Astrocyte (in vitro differentiated cells and primary cell): ENCODE measurements around the gene MYO1G. TPM values are rescaled to one million over a fixed set of nuclear protein-coding genes. Genes with fewer than 3 reads are reported as not detected.
A peak's percentile ranks its signal among the peaks of the same experiment; 100 is the strongest.
"Not testable (repeated sequence)": the region's sequence is repeated elsewhere in the genome, so short reads cannot be mapped to it uniquely, and the experiment has no call there.

Experiments used
- DNase-seq: peaks from one replicate; pipeline ENCODE4 v3.0.0-alpha.2; 2010; ENCODE audit warnings: low read depth
- FAIRE-seq: peaks from 2 replicates; lab custom pipeline; 2011; peaks lifted over from hg19 to GRCh38; lab: Jason Lieb, UNC
- H2AFZ ChIP-seq: 2 replicates; pipeline ENCODE4 v1.6.0; 2012; ENCODE audit warnings: low read depth, low read length, inconsistent platforms
- H3K27ac ChIP-seq: 2 replicates; pipeline ENCODE4 v1.5.1; 2011; ENCODE audit warnings: low read depth, low read length, inconsistent platforms
- H3K27me3 ChIP-seq: 2 replicates; pipeline ENCODE4 v1.6.0; 2011; ENCODE audit warnings: low read length, inconsistent platforms; ENCODE audit not compliant: insufficient read depth
- H3K36me3 ChIP-seq: 2 replicates; pipeline ENCODE4 v1.5.1; 2011; ENCODE audit warnings: low read length, inconsistent platforms; ENCODE audit not compliant: insufficient read depth
- H3K4me1 ChIP-seq: 2 replicates; pipeline ENCODE4 v1.5.1; 2011; ENCODE audit warnings: low read length, inconsistent platforms; ENCODE audit not compliant: insufficient read depth
- H3K4me2 ChIP-seq: 2 replicates; pipeline ENCODE4 v1.6.0; 2012; ENCODE audit warnings: low read length, inconsistent platforms
- H3K4me3 ChIP-seq: 2 replicates; pipeline ENCODE4 v1.5.1; 2011; ENCODE audit warnings: low read depth, mild to moderate bottlenecking, low read length, inconsistent platforms; ENCODE audit not compliant: insufficient read depth
- H3K79me2 ChIP-seq: 2 replicates; pipeline ENCODE4 v1.6.0; 2012; ENCODE audit warnings: mild to moderate bottlenecking, low read length, inconsistent platforms; ENCODE audit not compliant: insufficient read depth
- H3K9ac ChIP-seq: 2 replicates; pipeline ENCODE4 v1.6.0; 2012; ENCODE audit warnings: mild to moderate bottlenecking, low read length, inconsistent platforms
- H3K9me3 ChIP-seq: 2 replicates; pipeline ENCODE4 v1.5.1; 2012; ENCODE audit warnings: low read depth, mild to moderate bottlenecking, low read length, inconsistent platforms; ENCODE audit not compliant: insufficient read depth
- H4K20me1 ChIP-seq: 2 replicates; pipeline ENCODE4 v1.6.0; 2012; ENCODE audit warnings: low read length, inconsistent platforms; ENCODE audit not compliant: insufficient read depth
- H3K27ac Mint-ChIP-seq: one replicate; pipeline ENCODE4 v1.8.0; 2021; ENCODE audit warnings: mild to moderate bottlenecking, mixed read lengths; ENCODE audit not compliant: unreplicated experiment
- H3K27me3 Mint-ChIP-seq: one replicate; pipeline ENCODE4 v1.8.0; 2021; ENCODE audit warnings: low read depth, mixed read lengths; ENCODE audit not compliant: unreplicated experiment
- H3K36me3 Mint-ChIP-seq: one replicate; pipeline ENCODE4 v1.8.0; 2021; ENCODE audit warnings: low read depth, mixed read lengths; ENCODE audit not compliant: unreplicated experiment
- H3K4me1 Mint-ChIP-seq: one replicate; pipeline ENCODE4 v1.8.0; 2021; ENCODE audit warnings: low read depth, mixed read lengths; ENCODE audit not compliant: unreplicated experiment
- H3K4me3 Mint-ChIP-seq: one replicate; pipeline ENCODE4 v1.8.0; 2021; ENCODE audit warnings: mild to moderate bottlenecking, moderate library complexity, mixed read lengths; ENCODE audit not compliant: unreplicated experiment
- H3K9me3 Mint-ChIP-seq: one replicate; pipeline ENCODE4 v1.8.0; 2021; ENCODE audit warnings: mild to moderate bottlenecking, mixed read lengths; ENCODE audit not compliant: unreplicated experiment
- EZH2 ChIP-seq: IDR thresholded peaks from 2 replicates; pipeline ENCODE4 v1.6.1; 2012; ENCODE audit warnings: mild to moderate bottlenecking, low read length, inconsistent platforms; ENCODE audit not compliant: insufficient read depth
- total RNA-seq: library from RNA; stranded (reverse); gene quantifications from 2 replicates; pipeline ENCODE4 v1.2.1, GENCODE V29; 2021
- TF ChIP-seq, protein P1 (sequence below): IDR thresholded peaks from 2 replicates; pipeline ENCODE4 v1.5.1; 2011; ENCODE audit warnings: low read depth, mild to moderate bottlenecking, inconsistent platforms, low read length, moderate library complexity; ENCODE audit not compliant: insufficient read depth

Gene MYO1G
- total RNA-seq, 1 donor from 2014 or later, result 0.11 TPM

DNA sequence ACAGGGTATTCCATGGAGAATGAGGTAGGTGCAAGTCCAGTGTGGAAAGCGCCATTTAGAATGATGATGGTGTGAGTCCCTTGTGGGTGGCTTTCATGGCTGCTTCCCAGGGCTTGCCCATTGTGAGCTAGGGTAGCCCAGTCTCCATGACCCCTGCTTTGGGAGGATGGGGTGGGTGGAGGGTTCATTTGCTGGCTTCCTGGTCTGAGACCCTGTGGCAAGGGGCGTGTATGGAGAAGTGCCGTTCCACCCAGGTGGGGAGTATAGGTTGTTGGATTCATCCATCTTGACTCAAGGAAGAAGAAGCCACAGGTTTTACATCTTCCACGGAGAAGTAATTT, 48.9 kb upstream of the MYO1G start:
- Histone ChIP-seq H3K4me1 (peaks cover 11% of the 10 kb centered on the region), H4K20me1 (peaks cover 81% of the 10 kb centered on the region), H3K27me3 (no peaks in the 10 kb centered on the region), H3K4me3 (no peak overlapping the region), H3K9ac (no peak overlapping the region), H3K9me3 (no peaks in the 10 kb centered on the region), H3K79me2 (peaks cover 92% of the 10 kb centered on the region), H3K4me2 (peak overlapping the region; percentile 52), H3K36me3 (peaks cover 3% of the 10 kb centered on the region), H3K27ac (no peak overlapping the region), H2AFZ (no peak overlapping the region)
- no peak for DNase-seq
- FAIRE-seq, result no peak
- H3K4me1 Mint-ChIP-seq, result peaks cover 29% of the 10 kb centered on the region
- H3K27me3 Mint-ChIP-seq, result no peaks in the 10 kb centered on the region
- H3K9me3 Mint-ChIP-seq, result no peaks in the 10 kb centered on the region
- H3K27ac Mint-ChIP-seq, result no peak overlapping the region
- no peak overlapping the region for H3K4me3 Mint-ChIP-seq
- H3K36me3 Mint-ChIP-seq, result peaks cover 9% of the 10 kb centered on the region
- TF ChIP-seq, protein P1, sequence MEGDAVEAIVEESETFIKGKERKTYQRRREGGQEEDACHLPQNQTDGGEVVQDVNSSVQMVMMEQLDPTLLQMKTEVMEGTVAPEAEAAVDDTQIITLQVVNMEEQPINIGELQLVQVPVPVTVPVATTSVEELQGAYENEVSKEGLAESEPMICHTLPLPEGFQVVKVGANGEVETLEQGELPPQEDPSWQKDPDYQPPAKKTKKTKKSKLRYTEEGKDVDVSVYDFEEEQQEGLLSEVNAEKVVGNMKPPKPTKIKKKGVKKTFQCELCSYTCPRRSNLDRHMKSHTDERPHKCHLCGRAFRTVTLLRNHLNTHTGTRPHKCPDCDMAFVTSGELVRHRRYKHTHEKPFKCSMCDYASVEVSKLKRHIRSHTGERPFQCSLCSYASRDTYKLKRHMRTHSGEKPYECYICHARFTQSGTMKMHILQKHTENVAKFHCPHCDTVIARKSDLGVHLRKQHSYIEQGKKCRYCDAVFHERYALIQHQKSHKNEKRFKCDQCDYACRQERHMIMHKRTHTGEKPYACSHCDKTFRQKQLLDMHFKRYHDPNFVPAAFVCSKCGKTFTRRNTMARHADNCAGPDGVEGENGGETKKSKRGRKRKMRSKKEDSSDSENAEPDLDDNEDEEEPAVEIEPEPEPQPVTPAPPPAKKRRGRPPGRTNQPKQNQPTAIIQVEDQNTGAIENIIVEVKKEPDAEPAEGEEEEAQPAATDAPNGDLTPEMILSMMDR, result no peak
- TF ChIP-seq EZH2, result no peak

DNA sequence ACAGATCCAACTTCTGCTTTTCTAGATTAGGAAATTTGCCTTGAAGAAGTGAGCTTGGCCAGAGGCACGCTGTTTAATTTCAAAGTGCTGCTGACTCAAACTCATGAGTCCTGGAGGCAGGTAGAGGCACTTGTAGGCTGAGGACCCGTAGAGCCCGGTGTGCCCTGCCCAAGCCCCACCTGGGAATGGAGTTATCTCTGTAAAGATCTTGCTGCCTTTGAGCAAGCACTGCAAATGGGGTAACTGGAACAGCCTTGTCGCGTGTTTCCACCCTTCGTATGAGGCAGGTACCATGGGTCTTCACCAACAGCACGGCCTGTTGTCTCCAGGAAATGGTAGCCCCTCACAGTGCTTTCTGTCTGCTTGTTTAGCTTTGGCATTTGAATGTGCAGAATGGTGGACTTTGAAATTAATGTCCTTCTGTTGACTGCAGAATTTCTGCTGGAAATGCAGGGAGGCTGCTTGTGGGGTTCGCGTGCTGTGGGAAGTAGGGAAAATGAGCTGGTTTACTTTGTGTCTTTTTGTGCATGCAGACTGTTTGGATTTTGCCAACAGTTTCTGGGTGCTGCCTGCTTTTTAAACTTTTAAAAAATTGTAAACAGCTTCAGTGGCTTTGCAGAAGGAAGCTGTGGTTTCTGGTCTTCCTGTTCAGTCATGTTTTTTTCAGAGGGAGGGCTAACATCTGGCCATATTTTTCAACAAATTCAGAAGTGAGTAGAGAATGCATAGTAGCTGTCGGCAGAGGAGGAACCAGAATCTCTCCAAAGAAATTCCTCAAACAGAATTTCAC, 48.4 kb upstream of the MYO1G start:
- DNase-seq, result peak; percentile 11
- Mint-ChIP-seq H3K9me3 (no peaks in the 10 kb centered on the region), H3K4me3 (no peak overlapping the region), H3K27me3 (no peaks in the 10 kb centered on the region), H3K27ac (no peak overlapping the region), H3K4me1 (peaks cover 25% of the 10 kb centered on the region), H3K36me3 (peaks cover 9% of the 10 kb centered on the region)
- no peaks in the 10 kb centered on the region for H3K9me3 ChIP-seq
- peak overlapping the region; percentile 52 for H3K4me2 ChIP-seq
- FAIRE-seq, result no peak
- H3K79me2 ChIP-seq, result peaks cover 88% of the 10 kb centered on the region
- H2AFZ ChIP-seq, result no peak overlapping the region
- no peak overlapping the region for H3K4me3 ChIP-seq
- no peak for TF ChIP-seq EZH2
- TF ChIP-seq, protein P1, result no peak
- peaks cover 3% of the 10 kb centered on the region for H3K36me3 ChIP-seq
- peaks cover 76% of the 10 kb centered on the region for H4K20me1 ChIP-seq
- no peak overlapping the region for H3K27ac ChIP-seq
- H3K27me3 ChIP-seq, result no peaks in the 10 kb centered on the region
- H3K4me1 ChIP-seq, result peaks cover 11% of the 10 kb centered on the region
- H3K9ac ChIP-seq, result no peak overlapping the region

GRCh38 chr7:45026013-45026412, 47.2 kb upstream of the MYO1G start:
- no peak overlapping the region for H3K9ac ChIP-seq
- no peaks in the 10 kb centered on the region for H3K9me3 ChIP-seq
- Mint-ChIP-seq H3K27ac (no peak overlapping the region), H3K4me1 (peaks cover 30% of the 10 kb centered on the region), H3K4me3 (no peak overlapping the region), H3K36me3 (peaks cover 7% of the 10 kb centered on the region), H3K27me3 (no peaks in the 10 kb centered on the region), H3K9me3 (no peaks in the 10 kb centered on the region)
- H3K4me3 ChIP-seq, result no peak overlapping the region
- DNase-seq, result no peak
- H2AFZ ChIP-seq, result no peak overlapping the region
- H3K36me3 ChIP-seq, result peaks cover 3% of the 10 kb centered on the region
- peaks cover 17% of the 10 kb centered on the region for H3K4me1 ChIP-seq
- H3K4me2 ChIP-seq, result no peak overlapping the region
- TF ChIP-seq, protein P1, result no peak
- no peak for TF ChIP-seq EZH2
- peaks cover 79% of the 10 kb centered on the region for H4K20me1 ChIP-seq
- no peak overlapping the region for H3K27ac ChIP-seq
- no peak for FAIRE-seq
- H3K79me2 ChIP-seq, result peaks cover 81% of the 10 kb centered on the region
- H3K27me3 ChIP-seq, result no peaks in the 10 kb centered on the region

- not testable (repeated sequence) for H3K27me3 Mint-ChIP-seq, H3K27ac Mint-ChIP-seq, H3K4me3 Mint-ChIP-seq, H3K27me3 ChIP-seq, H3K27ac ChIP-seq, FAIRE-seq, H3K9me3 ChIP-seq, H3K9me3 Mint-ChIP-seq, DNase-seq, H3K36me3 Mint-ChIP-seq, H3K4me2 ChIP-seq, H3K4me3 ChIP-seq, H3K36me3 ChIP-seq, H3K9ac ChIP-seq, H2AFZ ChIP-seq
- Histone ChIP-seq H3K4me1 (peaks cover 17% of the 10 kb centered on the region), H4K20me1 (peaks cover 83% of the 10 kb centered on the region), H3K79me2 (peaks cover 85% of the 10 kb centered on the region)
- H3K4me1 Mint-ChIP-seq, result peaks cover 34% of the 10 kb centered on the region
These were observed 46.7 kb upstream of the MYO1G start for GRCh38 chr7:45025473-45025872.
